Peyer's patch (tissue), 4 donors: ENCODE measurements around the gene S100A4.

Source experiments
- POLR2A ChIP-seq, 2 donors: fragments of 450-650 bp; IDR thresholded peaks; one replicate each; pipeline ENCODE4 v1.5.1; 2017; ENCODE audit warnings: antibody characterized with exemption in 2 of 2, mild to moderate bottlenecking in 2 of 2, moderate library complexity in 2 of 2
- TF ChIP-seq, protein P1 (sequence below), 6 experiments: fragments of 450-650 bp in 4 of 6; fragments of 200-600 bp in 2 of 6; sonication (generic) in 1 of 6; IDR thresholded peaks; one replicate each; pipeline ENCODE4 v1.5.1; 2017 to 2019; ENCODE audit warnings: antibody characterized with exemption in 6 of 6, mild to moderate bottlenecking in 3 of 6, moderate library complexity in 1 of 6

DNA sequence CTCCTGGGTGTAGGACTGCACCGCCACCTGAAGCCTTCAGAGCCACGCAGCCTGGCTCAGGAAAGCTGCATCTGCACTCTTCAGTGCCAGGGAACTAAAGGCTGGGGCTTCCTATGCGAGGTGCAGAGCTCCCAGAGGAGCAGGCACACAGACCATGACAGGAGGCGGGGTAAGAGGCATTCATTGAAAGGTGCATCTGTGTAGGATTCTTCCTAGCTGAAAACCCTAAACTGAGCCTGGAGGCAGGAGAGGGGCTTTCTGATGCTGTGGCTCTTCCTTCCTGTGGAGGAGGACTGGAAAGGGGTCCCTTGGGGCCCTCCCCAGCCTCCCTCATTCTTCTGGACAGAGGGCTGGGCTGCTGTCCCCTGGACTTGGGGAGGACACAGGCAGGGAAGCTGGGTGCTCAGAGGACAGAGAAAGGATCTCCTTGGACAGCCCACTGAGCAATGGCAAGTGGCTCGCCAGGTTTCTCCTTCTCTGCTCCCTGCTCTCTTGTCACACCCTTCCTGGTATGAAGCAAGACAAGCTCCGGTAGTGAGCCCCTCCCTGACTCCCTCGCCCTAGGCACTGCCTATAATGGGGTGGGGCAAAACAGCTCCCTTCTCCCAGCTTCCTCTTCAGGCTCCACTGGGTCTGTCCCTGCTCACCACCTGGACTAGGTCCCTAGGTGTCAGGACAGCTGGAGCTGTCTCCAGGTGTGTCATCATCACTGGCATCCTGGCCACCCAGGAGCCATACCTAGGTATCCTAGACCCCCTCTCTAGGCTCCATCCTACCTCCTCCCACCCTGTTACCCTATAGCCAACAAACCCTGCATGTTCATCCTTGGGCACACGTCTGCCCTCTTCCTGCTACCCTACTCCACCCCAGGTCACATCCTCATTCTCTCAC is 29.9 kb downstream of the S100A4 start:
- TF ChIP-seq, protein P1, sequence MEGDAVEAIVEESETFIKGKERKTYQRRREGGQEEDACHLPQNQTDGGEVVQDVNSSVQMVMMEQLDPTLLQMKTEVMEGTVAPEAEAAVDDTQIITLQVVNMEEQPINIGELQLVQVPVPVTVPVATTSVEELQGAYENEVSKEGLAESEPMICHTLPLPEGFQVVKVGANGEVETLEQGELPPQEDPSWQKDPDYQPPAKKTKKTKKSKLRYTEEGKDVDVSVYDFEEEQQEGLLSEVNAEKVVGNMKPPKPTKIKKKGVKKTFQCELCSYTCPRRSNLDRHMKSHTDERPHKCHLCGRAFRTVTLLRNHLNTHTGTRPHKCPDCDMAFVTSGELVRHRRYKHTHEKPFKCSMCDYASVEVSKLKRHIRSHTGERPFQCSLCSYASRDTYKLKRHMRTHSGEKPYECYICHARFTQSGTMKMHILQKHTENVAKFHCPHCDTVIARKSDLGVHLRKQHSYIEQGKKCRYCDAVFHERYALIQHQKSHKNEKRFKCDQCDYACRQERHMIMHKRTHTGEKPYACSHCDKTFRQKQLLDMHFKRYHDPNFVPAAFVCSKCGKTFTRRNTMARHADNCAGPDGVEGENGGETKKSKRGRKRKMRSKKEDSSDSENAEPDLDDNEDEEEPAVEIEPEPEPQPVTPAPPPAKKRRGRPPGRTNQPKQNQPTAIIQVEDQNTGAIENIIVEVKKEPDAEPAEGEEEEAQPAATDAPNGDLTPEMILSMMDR (IDR thresholded peaks at IDR 0.05), result no peak
- TF ChIP-seq POLR2A (IDR thresholded peaks at IDR 0.05), result peak; percentile 46 to 90
